ENCODE results near the gene LAPTM5. TPM values are rescaled to one million over a fixed set of nuclear protein-coding genes. Genes with fewer than 3 reads are reported as not detected.

Gene LAPTM5
- total and polyA plus RNA-seq, 2 of the 8 experiments (the other 6 are each of a cell fraction or from before 2014, with no cell fraction given): 0.37 to 1.4 TPM

- TF ChIP-seq, protein P1, sequence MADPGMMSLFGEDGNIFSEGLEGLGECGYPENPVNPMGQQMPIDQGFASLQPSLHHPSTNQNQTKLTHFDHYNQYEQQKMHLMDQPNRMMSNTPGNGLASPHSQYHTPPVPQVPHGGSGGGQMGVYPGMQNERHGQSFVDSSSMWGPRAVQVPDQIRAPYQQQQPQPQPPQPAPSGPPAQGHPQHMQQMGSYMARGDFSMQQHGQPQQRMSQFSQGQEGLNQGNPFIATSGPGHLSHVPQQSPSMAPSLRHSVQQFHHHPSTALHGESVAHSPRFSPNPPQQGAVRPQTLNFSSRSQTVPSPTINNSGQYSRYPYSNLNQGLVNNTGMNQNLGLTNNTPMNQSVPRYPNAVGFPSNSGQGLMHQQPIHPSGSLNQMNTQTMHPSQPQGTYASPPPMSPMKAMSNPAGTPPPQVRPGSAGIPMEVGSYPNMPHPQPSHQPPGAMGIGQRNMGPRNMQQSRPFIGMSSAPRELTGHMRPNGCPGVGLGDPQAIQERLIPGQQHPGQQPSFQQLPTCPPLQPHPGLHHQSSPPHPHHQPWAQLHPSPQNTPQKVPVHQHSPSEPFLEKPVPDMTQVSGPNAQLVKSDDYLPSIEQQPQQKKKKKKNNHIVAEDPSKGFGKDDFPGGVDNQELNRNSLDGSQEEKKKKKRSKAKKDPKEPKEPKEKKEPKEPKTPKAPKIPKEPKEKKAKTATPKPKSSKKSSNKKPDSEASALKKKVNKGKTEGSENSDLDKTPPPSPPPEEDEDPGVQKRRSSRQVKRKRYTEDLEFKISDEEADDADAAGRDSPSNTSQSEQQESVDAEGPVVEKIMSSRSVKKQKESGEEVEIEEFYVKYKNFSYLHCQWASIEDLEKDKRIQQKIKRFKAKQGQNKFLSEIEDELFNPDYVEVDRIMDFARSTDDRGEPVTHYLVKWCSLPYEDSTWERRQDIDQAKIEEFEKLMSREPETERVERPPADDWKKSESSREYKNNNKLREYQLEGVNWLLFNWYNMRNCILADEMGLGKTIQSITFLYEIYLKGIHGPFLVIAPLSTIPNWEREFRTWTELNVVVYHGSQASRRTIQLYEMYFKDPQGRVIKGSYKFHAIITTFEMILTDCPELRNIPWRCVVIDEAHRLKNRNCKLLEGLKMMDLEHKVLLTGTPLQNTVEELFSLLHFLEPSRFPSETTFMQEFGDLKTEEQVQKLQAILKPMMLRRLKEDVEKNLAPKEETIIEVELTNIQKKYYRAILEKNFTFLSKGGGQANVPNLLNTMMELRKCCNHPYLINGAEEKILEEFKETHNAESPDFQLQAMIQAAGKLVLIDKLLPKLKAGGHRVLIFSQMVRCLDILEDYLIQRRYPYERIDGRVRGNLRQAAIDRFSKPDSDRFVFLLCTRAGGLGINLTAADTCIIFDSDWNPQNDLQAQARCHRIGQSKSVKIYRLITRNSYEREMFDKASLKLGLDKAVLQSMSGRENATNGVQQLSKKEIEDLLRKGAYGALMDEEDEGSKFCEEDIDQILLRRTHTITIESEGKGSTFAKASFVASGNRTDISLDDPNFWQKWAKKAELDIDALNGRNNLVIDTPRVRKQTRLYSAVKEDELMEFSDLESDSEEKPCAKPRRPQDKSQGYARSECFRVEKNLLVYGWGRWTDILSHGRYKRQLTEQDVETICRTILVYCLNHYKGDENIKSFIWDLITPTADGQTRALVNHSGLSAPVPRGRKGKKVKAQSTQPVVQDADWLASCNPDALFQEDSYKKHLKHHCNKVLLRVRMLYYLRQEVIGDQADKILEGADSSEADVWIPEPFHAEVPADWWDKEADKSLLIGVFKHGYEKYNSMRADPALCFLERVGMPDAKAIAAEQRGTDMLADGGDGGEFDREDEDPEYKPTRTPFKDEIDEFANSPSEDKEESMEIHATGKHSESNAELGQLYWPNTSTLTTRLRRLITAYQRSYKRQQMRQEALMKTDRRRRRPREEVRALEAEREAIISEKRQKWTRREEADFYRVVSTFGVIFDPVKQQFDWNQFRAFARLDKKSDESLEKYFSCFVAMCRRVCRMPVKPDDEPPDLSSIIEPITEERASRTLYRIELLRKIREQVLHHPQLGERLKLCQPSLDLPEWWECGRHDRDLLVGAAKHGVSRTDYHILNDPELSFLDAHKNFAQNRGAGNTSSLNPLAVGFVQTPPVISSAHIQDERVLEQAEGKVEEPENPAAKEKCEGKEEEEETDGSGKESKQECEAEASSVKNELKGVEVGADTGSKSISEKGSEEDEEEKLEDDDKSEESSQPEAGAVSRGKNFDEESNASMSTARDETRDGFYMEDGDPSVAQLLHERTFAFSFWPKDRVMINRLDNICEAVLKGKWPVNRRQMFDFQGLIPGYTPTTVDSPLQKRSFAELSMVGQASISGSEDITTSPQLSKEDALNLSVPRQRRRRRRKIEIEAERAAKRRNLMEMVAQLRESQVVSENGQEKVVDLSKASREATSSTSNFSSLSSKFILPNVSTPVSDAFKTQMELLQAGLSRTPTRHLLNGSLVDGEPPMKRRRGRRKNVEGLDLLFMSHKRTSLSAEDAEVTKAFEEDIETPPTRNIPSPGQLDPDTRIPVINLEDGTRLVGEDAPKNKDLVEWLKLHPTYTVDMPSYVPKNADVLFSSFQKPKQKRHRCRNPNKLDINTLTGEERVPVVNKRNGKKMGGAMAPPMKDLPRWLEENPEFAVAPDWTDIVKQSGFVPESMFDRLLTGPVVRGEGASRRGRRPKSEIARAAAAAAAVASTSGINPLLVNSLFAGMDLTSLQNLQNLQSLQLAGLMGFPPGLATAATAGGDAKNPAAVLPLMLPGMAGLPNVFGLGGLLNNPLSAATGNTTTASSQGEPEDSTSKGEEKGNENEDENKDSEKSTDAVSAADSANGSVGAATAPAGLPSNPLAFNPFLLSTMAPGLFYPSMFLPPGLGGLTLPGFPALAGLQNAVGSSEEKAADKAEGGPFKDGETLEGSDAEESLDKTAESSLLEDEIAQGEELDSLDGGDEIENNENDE (IDR thresholded peaks at IDR 0.05; ENCODE audit: insufficient replicate concordance, low read length): no peak
Measured at GRCh38 chr1:30698401-30698981, 59.1 kb downstream of the LAPTM5 start (continued).
